ENCODE data around the gene RBMS2. TPM values are rescaled to one million over a fixed set of nuclear protein-coding genes. Genes with fewer than 3 reads are reported as not detected.

Gene RBMS2
- total and polyA plus RNA-seq, 9 of the 15 experiments (the other 6 are each of a cell fraction or from before 2014, with no cell fraction given): 0.08 to 10.5 (median 0.31) TPM

- TF ChIP-seq CHD7 (IDR thresholded peaks at IDR 0.05; ENCODE audit: low read depth, low read length): no peak
- TF ChIP-seq ESRRA (IDR thresholded peaks at IDR 0.05; ENCODE audit: borderline replicate concordance, low read depth): no peak
- no peak for TF ChIP-seq CHAMP1 (IDR thresholded peaks at IDR 0.05)
- TF ChIP-seq ZNF253 (CRISPR knock-in tag; conservative IDR thresholded peaks at IDR 0.05): no peak
- TF ChIP-seq ZNF384 (IDR thresholded peaks at IDR 0.05; ENCODE audit: low read depth, low read length): no peak
- no peak for TF ChIP-seq MAFK (IDR thresholded peaks at IDR 0.05; ENCODE audit: low read length)
- TF ChIP-seq TCF7L2 (IDR thresholded peaks at IDR 0.05; ENCODE audit: low read depth, low read length): no peak
- no peak for TF ChIP-seq XRCC4 (IDR thresholded peaks at IDR 0.05; ENCODE audit: extremely low read depth, insufficient read depth, insufficient read length)
- no peak for TF ChIP-seq HDGF (IDR thresholded peaks at IDR 0.05)
- TF ChIP-seq HDAC3 (IDR thresholded peaks at IDR 0.05; ENCODE audit: borderline replicate concordance, partially characterized antibody): no peak
- TF ChIP-seq CEBPB (tag; IDR thresholded peaks at IDR 0.05): no peak
- no peak for TF ChIP-seq VEZF1 (CRISPR knock-in tag; IDR thresholded peaks at IDR 0.05)
- TF ChIP-seq ZNF699 (CRISPR knock-in tag; IDR thresholded peaks at IDR 0.05; ENCODE audit: insufficient replicate concordance): no peak
These were observed 94.6 kb downstream of the RBMS2 start (continued) for GRCh38 chr12:56616244-56616643.

Measured in K562 (cell line).